Ascending aorta (tissue), 2 donors: ENCODE measurements around the gene CLMN. TPM values are rescaled to one million over a fixed set of nuclear protein-coding genes. Genes with fewer than 3 reads are reported as not detected.

Source experiments
- DNase-seq, 2 donors: peaks; one replicate each; pipeline ENCODE4 v3.0.0-alpha.2; 2019; ENCODE audit warnings: low spot score in 2 of 2
- H3K27ac ChIP-seq, 2 donors: fragments of 200-600 bp; sonication (generic); one replicate each; pipeline ENCODE4 v1.5.1; 2016 to 2017; ENCODE audit warnings: mild to moderate bottlenecking in 1 of 2
- H3K27me3 ChIP-seq: fragments of 200-600 bp; sonication (generic); one replicate; pipeline ENCODE4 v1.5.1; 2017
- H3K36me3 ChIP-seq, 2 donors: fragments of 200-600 bp; sonication (generic); one replicate each; pipeline ENCODE4 v1.5.1; 2016
- H3K4me1 ChIP-seq, 2 donors: fragments of 200-600 bp; sonication (generic); one replicate each; pipeline ENCODE4 v1.5.1; 2016 to 2017; ENCODE audit warnings: mild to moderate bottlenecking in 1 of 2
- H3K4me3 ChIP-seq, 2 donors: fragments of 200-600 bp; sonication (generic); one replicate each; pipeline ENCODE4 v1.5.1; 2016 to 2017; ENCODE audit warnings: mild to moderate bottlenecking in 1 of 2
- H3K9me3 ChIP-seq, 2 donors: fragments of 200-600 bp; sonication (generic); one replicate each; pipeline ENCODE4 v1.5.1; 2016
- CTCF ChIP-seq, 3 experiments: fragments of 200-600 bp in 2 of 3; fragments of 450-650 bp in 1 of 3; sonication (generic) in 2 of 3; IDR thresholded peaks; one replicate each; pipeline ENCODE4 v1.5.1; 2016 to 2019; ENCODE audit warnings: antibody characterized with exemption in 3 of 3, mild to moderate bottlenecking in 1 of 3, moderate library complexity in 1 of 3
- intact Hi-C: fragments of 100-400 bp; cut with DNase I; formaldehyde crosslinking; loops from one replicate; pipeline ENCODE4 v1.15.1; 2023
- total RNA-seq: library from RNA; depleted of rRNA; stranded (reverse); fragments of >200 nt; gene quantifications from one replicate; pipeline ENCODE4 v1.1.0, GENCODE V29; 2016

The CLMN gene
- total RNA-seq, 1 donor from 2014 or later = 4.7 TPM

- intact Hi-C loops = no loop called here
- Histone ChIP-seq H3K9me3 (peaks cover 9 to 11% of the 10 kb centered on the region in 2 donors), H3K36me3 (no peaks in the 10 kb centered on the region), H3K27me3 (no peaks in the 10 kb centered on the region), H3K4me1 (peaks cover 4 to 35% of the 10 kb centered on the region in 2 donors), H3K4me3 (no peak overlapping the region), H3K27ac (peak overlapping the region in 1 of 2 donors; percentile 5)
- no peak for DNase-seq
- no peak for TF ChIP-seq CTCF (IDR thresholded peaks at IDR 0.05)
Measured at GRCh38 chr14:95144849-95145248, 174.9 kb downstream of the CLMN start.

GRCh38 chr14:95143808-95144620, 175.7 kb downstream of the CLMN start:
- intact Hi-C loops = no loop called here
- H3K27ac ChIP-seq = peak overlapping the region; percentile 5 to 59
- no peaks in the 10 kb centered on the region for H3K27me3 ChIP-seq
- no peak for DNase-seq
- TF ChIP-seq CTCF (IDR thresholded peaks at IDR 0.05) = no peak
- H3K4me3 ChIP-seq = peak overlapping the region; percentile 21 to 32
- peaks cover 4 to 35% of the 10 kb centered on the region in 2 donors for H3K4me1 ChIP-seq
- H3K36me3 ChIP-seq = no peaks in the 10 kb centered on the region
- peaks cover 9 to 11% of the 10 kb centered on the region in 2 donors for H3K9me3 ChIP-seq

- intact Hi-C loops = no loop called here
- Histone ChIP-seq H3K9me3 (peaks cover 9 to 11% of the 10 kb centered on the region in 2 donors), H3K27ac (no peak overlapping the region), H3K36me3 (no peaks in the 10 kb centered on the region), H3K4me3 (no peak overlapping the region), H3K27me3 (no peaks in the 10 kb centered on the region), H3K4me1 (peaks cover 4 to 35% of the 10 kb centered on the region in 2 donors)
- no peak for TF ChIP-seq CTCF (IDR thresholded peaks at IDR 0.05)
- no peak for DNase-seq
Measured at GRCh38 chr14:95142208-95142607, 177.5 kb downstream of the CLMN start.

GRCh38 chr14:95141684-95142083, 178.0 kb downstream of the CLMN start:
- DNase-seq = no peak
- H3K27me3 ChIP-seq = no peaks in the 10 kb centered on the region
- H3K9me3 ChIP-seq = peaks cover 9 to 11% of the 10 kb centered on the region in 2 donors
- TF ChIP-seq CTCF (IDR thresholded peaks at IDR 0.05) = no peak
- H3K36me3 ChIP-seq = no peaks in the 10 kb centered on the region
- peaks cover 4 to 35% of the 10 kb centered on the region in 2 donors for H3K4me1 ChIP-seq
- H3K27ac ChIP-seq = no peak overlapping the region
- intact Hi-C loops = no loop called here
- no peak overlapping the region for H3K4me3 ChIP-seq

- peaks cover 4 to 35% of the 10 kb centered on the region in 2 donors for H3K4me1 ChIP-seq
- H3K36me3 ChIP-seq = no peaks in the 10 kb centered on the region
- H3K27ac ChIP-seq = no peak overlapping the region
- DNase-seq = no peak
- intact Hi-C loops = no loop called here
- no peak for TF ChIP-seq CTCF (IDR thresholded peaks at IDR 0.05)
- H3K9me3 ChIP-seq = peaks cover 5 to 11% of the 10 kb centered on the region in 2 donors
- H3K4me3 ChIP-seq = peak overlapping the region in 1 of 2 donors; percentile 16
- H3K27me3 ChIP-seq = no peaks in the 10 kb centered on the region
Measured at GRCh38 chr14:95140060-95140858, 179.4 kb downstream of the CLMN start.
